A673 (cell line): ENCODE measurements around the gene RNU6-7. TPM values are rescaled to one million over a fixed set of nuclear protein-coding genes. Genes with fewer than 3 reads are reported as not detected.

ENCODE experiments used
- BruUV-seq: library from RNA; stranded (reverse); fragments of 400-500 nt; replicated peaks from 2 replicates; lab custom pipeline; 2021; lab: Mats Ljungman, UMichigan
- CTCF ChIA-PET: fragments of 300-600 bp; sonication (Branson Sonifier 250); formaldehyde crosslinking; loops from one replicate; lab custom pipeline; 2022; ENCODE audit warnings: antibody characterized with exemption; lab: Charles Lee
- POLR2A ChIA-PET: fragments of 300-600 bp; sonication (Branson Sonifier 250); formaldehyde crosslinking; loops from one replicate; lab custom pipeline; 2022; ENCODE audit warnings: antibody characterized with exemption; ENCODE audit not compliant: low non-redundant PET; lab: Charles Lee
- DNase-seq: peaks from one replicate; pipeline ENCODE4 v3.0.0-alpha.2; 2015; ENCODE audit warnings: low spot score
- H3K27ac ChIP-seq: fragments of 200-600 bp; sonication (generic); 2 replicates; pipeline ENCODE4 v1.5.1; 2016; ENCODE audit warnings: mixed run types, low read depth, mild to moderate bottlenecking, mixed read lengths, antibody characterized with exemption, low read length; ENCODE audit not compliant: poor library complexity, severe bottlenecking
- H3K27me3 ChIP-seq: fragments of 200-600 bp; sonication (generic); replicated peaks from 2 replicates; pipeline ENCODE4 v1.6.1; 2017; ENCODE audit warnings: mixed run types, low read depth, mild to moderate bottlenecking, mixed read lengths, antibody characterized with exemption, low read length; ENCODE audit not compliant: insufficient read depth, poor library complexity
- H3K36me3 ChIP-seq: fragments of 200-600 bp; sonication (generic); 2 replicates; pipeline ENCODE4 v1.6.1; 2016; ENCODE audit warnings: mixed run types, mild to moderate bottlenecking, mixed read lengths, antibody characterized with exemption, low read length; ENCODE audit not compliant: insufficient read depth, poor library complexity, severe bottlenecking
- H3K4me1 ChIP-seq: fragments of 200-600 bp; sonication (generic); 2 replicates; pipeline ENCODE4 v1.6.1; 2017; ENCODE audit warnings: mixed run types, mild to moderate bottlenecking, mixed read lengths, antibody characterized with exemption, low read length; ENCODE audit not compliant: insufficient read depth, poor library complexity, severe bottlenecking
- H3K4me3 ChIP-seq: fragments of 200-600 bp; sonication (generic); 2 replicates; pipeline ENCODE4 v1.5.1; 2016; ENCODE audit warnings: low read depth, mixed run types, mild to moderate bottlenecking, mixed read lengths, low read length; ENCODE audit not compliant: poor library complexity, severe bottlenecking
- H3K9me3 ChIP-seq: fragments of 200-600 bp; sonication (generic); 2 replicates; pipeline ENCODE4 v1.6.1; 2016; ENCODE audit warnings: mixed run types, low read depth, mild to moderate bottlenecking, mixed read lengths, antibody characterized with exemption, low read length; ENCODE audit not compliant: poor library complexity, severe bottlenecking
- CTCF ChIP-seq: fragments of 300-800, 200-600 bp; sonication (generic); conservative IDR thresholded peaks from 2 replicates; pipeline ENCODE4 v1.5.1; 2017; ENCODE audit warnings: low read depth, mild to moderate bottlenecking, antibody characterized with exemption, low read length, moderate library complexity, mixed read lengths
- EZH2 ChIP-seq: fragments of 200-600 bp; sonication (generic); IDR thresholded peaks from 2 replicates; pipeline ENCODE4 v1.6.1; 2017; ENCODE audit warnings: borderline replicate concordance, low read depth, mild to moderate bottlenecking, mixed read lengths, antibody characterized with exemption, low read length; ENCODE audit not compliant: poor library complexity, severe bottlenecking
- intact Hi-C: fragments of 100-400 bp; cut with micrococcal nuclease; formaldehyde crosslinking; loops from one replicate; pipeline ENCODE4 v1.10.0; 2022; ENCODE audit not compliant: unreplicated experiment
- total RNA-seq: library from RNA; stranded (reverse); gene quantifications from 2 replicates; pipeline ENCODE4 v1.2.3, GENCODE V29; 2021

RNU6-7 gene
- total RNA-seq, 1 experiment from 2014 or later: not detected

- intact Hi-C loops: no loop called here
- Histone ChIP-seq H3K4me3 (no peak overlapping the region), H3K9me3 (no peaks in the 10 kb centered on the region), H3K27ac (no peak overlapping the region), H3K4me1 (no peaks in the 10 kb centered on the region), H3K27me3 (peaks cover 4% of the 10 kb centered on the region), H3K36me3 (no peaks in the 10 kb centered on the region)
- DNase-seq: no peak
- TF ChIP-seq CTCF (no peak), EZH2 (no peak)
- ChIA-PET POLR2A (no interaction called here), CTCF (no interaction called here)
- BruUV-seq: no TSS peak
Observed at GRCh38 chr14:32205554-32205953, 3.7 kb downstream of the RNU6-7 start.

GRCh38 chr14:32205984-32206383, 4.1 kb downstream of the RNU6-7 start:
- intact Hi-C loops: no loop called here
- no TSS peak for BruUV-seq
- Histone ChIP-seq H3K4me3 (no peak overlapping the region), H3K27ac (no peak overlapping the region), H3K4me1 (no peaks in the 10 kb centered on the region), H3K27me3 (peaks cover 4% of the 10 kb centered on the region), H3K36me3 (no peaks in the 10 kb centered on the region), H3K9me3 (no peaks in the 10 kb centered on the region)
- POLR2A ChIA-PET: no interaction called here
- DNase-seq: no peak
- CTCF ChIA-PET: no interaction called here
- TF ChIP-seq EZH2: no peak
- TF ChIP-seq CTCF: no peak

GRCh38 chr14:32206552-32206951, 4.7 kb downstream of the RNU6-7 start:
- no peak for TF ChIP-seq CTCF
- TF ChIP-seq EZH2: no peak

More at GRCh38 chr14:32206552-32206951, 4.7 kb downstream of the RNU6-7 start:
- H3K27ac ChIP-seq: no peak overlapping the region
- H3K36me3 ChIP-seq: no peaks in the 10 kb centered on the region
- ChIA-PET CTCF (no interaction called here), POLR2A (no interaction called here)
- no peaks in the 10 kb centered on the region for H3K4me1 ChIP-seq
- no peaks in the 10 kb centered on the region for H3K9me3 ChIP-seq
- no TSS peak for BruUV-seq
- intact Hi-C loops: no loop called here
- peaks cover 4% of the 10 kb centered on the region for H3K27me3 ChIP-seq
- no peak for DNase-seq
- no peak overlapping the region for H3K4me3 ChIP-seq
